ENCODE measurements around the gene HYOU1. TPM values are rescaled to one million over a fixed set of nuclear protein-coding genes. Genes with fewer than 3 reads are reported as not detected.
"Not testable (repeated sequence)": the region's sequence is repeated elsewhere in the genome, so short reads cannot be mapped to it uniquely, and the experiment has no call there.

The HYOU1 gene
- polyA plus RNA-seq (2013, experiment 1 of 2), result 76.2 TPM
- polyA plus RNA-seq (2013, experiment 2 of 2), result 79.0 TPM

GRCh38 chr11:119057000-119057769 lies at the start of gene HYOU1:
HYOU1 (minus strand) TSS chr11:119057205; CDS start chr11:119056160, 1,045 bp downstream.
- H3K79me1 ChIP-seq (ENCODE audit: low read depth, low read length), result peaks cover 26% of the 10 kb centered on the region
- H3K27ac ChIP-seq (replicated peaks; ENCODE audit: low read length), result peak within 1 kb of the TSS; percentile 85
- whole genome bisulfite sequencing, 2 donors (ENCODE audit: extremely low coverage in 2 of 2, insufficient read length in 2 of 2, insufficient replicate concordance in 1 of 2), result no CpG with 5 or more reads among the region's 79 CpGs
- H4K8ac ChIP-seq (ENCODE audit: low read depth, low read length), result no peak within 1 kb of the TSS
- H2BK5ac ChIP-seq (ENCODE audit: low read length), result peak within 1 kb of the TSS; percentile 39
- peak within 1 kb of the TSS; percentile 98 for H3K23ac ChIP-seq (ENCODE audit: low read depth, low read length, poor library complexity)
- peak within 1 kb of the TSS; percentile 78 for H2AK5ac ChIP-seq (ENCODE audit: low read depth, low read length)
- peaks cover 5% of the 10 kb centered on the region in 2 donors for H3K4me1 ChIP-seq (ENCODE audit: control insufficient read depth in 2 of 2, insufficient read depth in 1 of 2, low read depth in 1 of 2, low read length in 2 of 2)
- peak within 1 kb of the TSS; percentile 53 for H4K91ac ChIP-seq (ENCODE audit: low read depth, low read length, poor library complexity)
- H2BK12ac ChIP-seq (ENCODE audit: low read length), result peak within 1 kb of the TSS; percentile 22
- peak within 1 kb of the TSS; percentile 82 for H3K14ac ChIP-seq (ENCODE audit: low read length)
- H3K18ac ChIP-seq (ENCODE audit: low read length), result peak within 1 kb of the TSS; percentile 97
- H2BK15ac ChIP-seq (ENCODE audit: low read length), result no peak within 1 kb of the TSS
- H3K27me3 ChIP-seq (ENCODE audit: control insufficient read depth in 3 of 3, insufficient read depth in 3 of 3, low read depth in 1 of 3, low read length in 3 of 3), result no peaks in the 10 kb centered on the region
- DNase-seq (ENCODE audit: low spot score), result peak; percentile 97
- peak within 1 kb of the TSS; percentile 75 for H3K4me2 ChIP-seq (ENCODE audit: insufficient read depth, low read length, poor library complexity, severe bottlenecking)
- no peak within 1 kb of the TSS for H3K4ac ChIP-seq (ENCODE audit: low read length)
- H3K4me3 ChIP-seq (ENCODE audit: low read length in 2 of 2), result peak within 1 kb of the TSS; percentile 79 to 96
- H3K9me3 ChIP-seq (replicated peaks in 1 of 2; ENCODE audit: control insufficient read depth in 2 of 2, insufficient read depth in 1 of 2, low read depth in 1 of 2, low read length in 2 of 2), result no peaks in the 10 kb centered on the region
- H2AFZ ChIP-seq (ENCODE audit: low read length), result peak within 1 kb of the TSS; percentile 96
- peak within 1 kb of the TSS; percentile 96 for H3K9ac ChIP-seq (ENCODE audit: low read depth, low read length, poor library complexity)
- H3K36me3 ChIP-seq (replicated peaks in 1 of 2; ENCODE audit: control insufficient read depth in 2 of 2, insufficient read depth in 2 of 2, low read length in 2 of 2), result peaks cover 28 to 35% of the 10 kb centered on the region in 2 donors
- no peak within 1 kb of the TSS for H2BK120ac ChIP-seq (ENCODE audit: low read depth, low read length)

DNA sequence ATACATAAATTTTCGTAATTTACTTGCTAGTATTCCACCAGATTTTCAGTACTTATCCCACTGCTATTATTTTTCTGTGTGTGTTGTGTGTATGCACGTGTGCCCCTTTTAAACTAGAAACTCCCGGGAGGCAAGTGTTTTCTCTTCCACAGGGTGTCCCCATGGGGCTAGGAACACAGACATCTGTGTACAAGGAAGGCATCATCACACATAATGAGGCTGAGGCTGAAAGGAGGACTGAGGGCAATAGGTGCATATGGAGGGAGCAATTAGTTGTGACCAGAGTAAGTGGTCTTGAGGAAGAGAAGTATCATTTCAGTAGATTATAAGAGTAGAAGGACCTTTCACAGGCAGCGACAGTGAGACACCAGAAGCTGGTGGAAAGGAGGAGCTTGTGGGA lies 46.8 kb upstream of the HYOU1 start:
- Histone ChIP-seq H3K79me1 (ENCODE audit: low read depth, low read length) (peaks cover 6% of the 10 kb centered on the region), H3K27me3 (ENCODE audit: control insufficient read depth in 3 of 3, insufficient read depth in 3 of 3, low read depth in 1 of 3, low read length in 3 of 3) (peaks cover 0 to 5% (median 0%) of the 10 kb centered on the region in 3 experiments), H4K91ac (ENCODE audit: low read depth, low read length, poor library complexity) (no peak overlapping the region), H3K9ac (ENCODE audit: low read depth, low read length, poor library complexity) (no peak overlapping the region), H3K18ac (ENCODE audit: low read length) (no peak overlapping the region), H3K14ac (ENCODE audit: low read length) (no peak overlapping the region), H3K27ac (replicated peaks; ENCODE audit: low read length) (no peak overlapping the region), H3K23ac (ENCODE audit: low read depth, low read length, poor library complexity) (no peak overlapping the region), H3K4me1 (ENCODE audit: control insufficient read depth in 2 of 2, insufficient read depth in 1 of 2, low read depth in 1 of 2, low read length in 2 of 2) (peaks cover 18 to 28% of the 10 kb centered on the region in 2 donors), H2AFZ (ENCODE audit: low read length) (no peak overlapping the region), H3K36me3 (replicated peaks in 1 of 2; ENCODE audit: control insufficient read depth in 2 of 2, insufficient read depth in 2 of 2, low read length in 2 of 2) (peaks cover 0 to 2% of the 10 kb centered on the region in 2 donors), H3K4me2 (ENCODE audit: insufficient read depth, low read length, poor library complexity, severe bottlenecking) (no peak overlapping the region), H4K8ac (ENCODE audit: low read depth, low read length) (no peak overlapping the region), H2BK12ac (ENCODE audit: low read length) (no peak overlapping the region), H2BK5ac (ENCODE audit: low read length) (no peak overlapping the region), H2BK120ac (ENCODE audit: low read depth, low read length) (no peak overlapping the region), H2AK5ac (ENCODE audit: low read depth, low read length) (no peak overlapping the region), H3K4me3 (ENCODE audit: low read length in 2 of 2) (no peak overlapping the region), H3K9me3 (replicated peaks in 1 of 2; ENCODE audit: control insufficient read depth in 2 of 2, insufficient read depth in 1 of 2, low read depth in 1 of 2, low read length in 2 of 2) (no peaks in the 10 kb centered on the region), H3K4ac (ENCODE audit: low read length) (no peak overlapping the region), H2BK15ac (ENCODE audit: low read length) (no peak overlapping the region)
- WGBS, 2 donors (ENCODE audit: extremely low coverage in 2 of 2, insufficient read length in 2 of 2, insufficient replicate concordance in 1 of 2), result no CpG with 5 or more reads among the region's 4 CpGs
- no peak for DNase-seq (ENCODE audit: low spot score)

GRCh38 chr11:119103161-119103664 lies 46.2 kb upstream of the HYOU1 start:
- H3K4me1 ChIP-seq (ENCODE audit: control insufficient read depth in 2 of 2, insufficient read depth in 1 of 2, low read depth in 1 of 2, low read length in 2 of 2), result peaks cover 14 to 24% of the 10 kb centered on the region in 2 donors
- not testable (repeated sequence) for H3K27me3 ChIP-seq (ENCODE audit: control insufficient read depth in 3 of 3, insufficient read depth in 3 of 3, low read depth in 1 of 3, low read length in 3 of 3); H3K4ac ChIP-seq (ENCODE audit: low read length); H3K9ac ChIP-seq (ENCODE audit: low read depth, low read length, poor library complexity); H3K36me3 ChIP-seq (replicated peaks in 1 of 2; ENCODE audit: control insufficient read depth in 2 of 2, insufficient read depth in 2 of 2, low read length in 2 of 2); H3K23ac ChIP-seq (ENCODE audit: low read depth, low read length, poor library complexity); H2BK12ac ChIP-seq (ENCODE audit: low read length); H3K18ac ChIP-seq (ENCODE audit: low read length); H3K79me1 ChIP-seq (ENCODE audit: low read depth, low read length); H3K4me2 ChIP-seq (ENCODE audit: insufficient read depth, low read length, poor library complexity, severe bottlenecking); H2AK5ac ChIP-seq (ENCODE audit: low read depth, low read length); H2BK5ac ChIP-seq (ENCODE audit: low read length); H4K91ac ChIP-seq (ENCODE audit: low read depth, low read length, poor library complexity); H4K8ac ChIP-seq (ENCODE audit: low read depth, low read length); H3K4me3 ChIP-seq (ENCODE audit: low read length in 2 of 2); H2BK120ac ChIP-seq (ENCODE audit: low read depth, low read length); H3K9me3 ChIP-seq (replicated peaks in 1 of 2; ENCODE audit: control insufficient read depth in 2 of 2, insufficient read depth in 1 of 2, low read depth in 1 of 2, low read length in 2 of 2); DNase-seq (ENCODE audit: low spot score); H2AFZ ChIP-seq (ENCODE audit: low read length); H3K14ac ChIP-seq (ENCODE audit: low read length); H2BK15ac ChIP-seq (ENCODE audit: low read length)
- WGBS, 2 donors (ENCODE audit: extremely low coverage in 2 of 2, insufficient read length in 2 of 2, insufficient replicate concordance in 1 of 2), result no CpG with 5 or more reads among the region's 18 CpGs
- H3K27ac ChIP-seq (replicated peaks; ENCODE audit: low read length), result peak overlapping the region; percentile 31

DNA sequence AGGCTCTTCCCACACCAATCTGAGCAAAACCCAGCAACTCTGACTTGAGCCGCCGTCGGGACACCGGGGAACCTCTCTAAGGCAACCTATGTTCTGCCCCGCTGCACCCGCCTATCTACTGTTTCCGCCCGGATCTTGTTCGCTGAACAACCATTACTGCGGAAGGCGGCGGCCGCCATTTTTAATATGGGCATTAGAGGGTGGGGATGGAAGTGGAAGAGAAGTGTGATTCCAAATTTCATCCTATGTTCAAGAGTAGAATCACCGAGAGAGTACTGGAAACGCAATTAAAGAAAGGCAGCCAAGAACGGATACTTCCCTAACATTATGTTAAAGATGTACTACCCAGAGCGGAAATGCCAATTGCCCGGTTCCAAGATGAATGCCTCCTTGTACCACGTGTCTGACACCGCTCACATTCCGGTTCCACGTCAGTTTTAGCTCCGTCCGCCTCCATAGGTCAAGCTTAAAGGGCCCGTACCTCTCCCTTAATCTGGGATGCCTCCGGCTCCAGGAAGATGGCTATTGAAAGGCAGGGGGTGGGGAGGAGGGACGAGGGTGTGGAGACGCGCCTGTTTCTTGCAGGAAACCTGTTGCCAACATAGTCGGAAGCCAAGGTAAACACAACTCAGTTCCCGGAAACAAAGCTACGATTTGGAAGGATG lies 44.9 kb upstream of the HYOU1 start, which contains the start of gene DPAGT1:
TSS of gene DPAGT1 (minus strand) at position 95 of the 665 bp plus-strand sequence. CDS start 198 bp downstream, outside the sequence.
- Histone ChIP-seq H2AK5ac (ENCODE audit: low read depth, low read length) (peak within 1 kb of the TSS; percentile 6), H2BK15ac (ENCODE audit: low read length) (no peak within 1 kb of the TSS), H3K27ac (replicated peaks; ENCODE audit: low read length) (peak within 1 kb of the TSS; percentile 92), H3K4me3 (ENCODE audit: low read length in 2 of 2) (peak within 1 kb of the TSS; percentile 73 to 86), H4K8ac (ENCODE audit: low read depth, low read length) (no peak within 1 kb of the TSS), H2BK5ac (ENCODE audit: low read length) (peak within 1 kb of the TSS; percentile 69), H3K9ac (ENCODE audit: low read depth, low read length, poor library complexity) (peak within 1 kb of the TSS; percentile 88), H3K27me3 (ENCODE audit: control insufficient read depth in 3 of 3, insufficient read depth in 3 of 3, low read depth in 1 of 3, low read length in 3 of 3) (no peaks in the 10 kb centered on the region), H3K18ac (ENCODE audit: low read length) (peak within 1 kb of the TSS; percentile 71), H3K4me2 (ENCODE audit: insufficient read depth, low read length, poor library complexity, severe bottlenecking) (peak within 1 kb of the TSS; percentile 95), H2AFZ (ENCODE audit: low read length) (peak within 1 kb of the TSS; percentile 82), H4K91ac (ENCODE audit: low read depth, low read length, poor library complexity) (no peak within 1 kb of the TSS), H3K36me3 (replicated peaks in 1 of 2; ENCODE audit: control insufficient read depth in 2 of 2, insufficient read depth in 2 of 2, low read length in 2 of 2) (peaks cover 15 to 21% of the 10 kb centered on the region in 2 donors), H3K4me1 (ENCODE audit: control insufficient read depth in 2 of 2, insufficient read depth in 1 of 2, low read depth in 1 of 2, low read length in 2 of 2) (peaks cover 11 to 20% of the 10 kb centered on the region in 2 donors), H2BK12ac (ENCODE audit: low read length) (peak within 1 kb of the TSS; percentile 80), H3K4ac (ENCODE audit: low read length) (no peak within 1 kb of the TSS), H3K23ac (ENCODE audit: low read depth, low read length, poor library complexity) (peak within 1 kb of the TSS; percentile 14), H2BK120ac (ENCODE audit: low read depth, low read length) (no peak within 1 kb of the TSS), H3K14ac (ENCODE audit: low read length) (no peak within 1 kb of the TSS), H3K79me1 (ENCODE audit: low read depth, low read length) (peaks cover 6% of the 10 kb centered on the region), H3K9me3 (replicated peaks in 1 of 2; ENCODE audit: control insufficient read depth in 2 of 2, insufficient read depth in 1 of 2, low read depth in 1 of 2, low read length in 2 of 2) (no peaks in the 10 kb centered on the region)
- peak; percentile 92 for DNase-seq (ENCODE audit: low spot score)
- WGBS, 2 donors (ENCODE audit: extremely low coverage in 2 of 2, insufficient read length in 2 of 2, insufficient replicate concordance in 1 of 2), result no CpG with 5 or more reads among the region's 32 CpGs

Measured in neuronal stem cell (in vitro differentiated cells).